ENCODE data around the gene MIPOL1. TPM values are rescaled to one million over a fixed set of nuclear protein-coding genes. Genes with fewer than 3 reads are reported as not detected.

The MIPOL1 gene
- total and polyA plus RNA-seq, 5 donors from 2014 or later: not detected

DNA sequence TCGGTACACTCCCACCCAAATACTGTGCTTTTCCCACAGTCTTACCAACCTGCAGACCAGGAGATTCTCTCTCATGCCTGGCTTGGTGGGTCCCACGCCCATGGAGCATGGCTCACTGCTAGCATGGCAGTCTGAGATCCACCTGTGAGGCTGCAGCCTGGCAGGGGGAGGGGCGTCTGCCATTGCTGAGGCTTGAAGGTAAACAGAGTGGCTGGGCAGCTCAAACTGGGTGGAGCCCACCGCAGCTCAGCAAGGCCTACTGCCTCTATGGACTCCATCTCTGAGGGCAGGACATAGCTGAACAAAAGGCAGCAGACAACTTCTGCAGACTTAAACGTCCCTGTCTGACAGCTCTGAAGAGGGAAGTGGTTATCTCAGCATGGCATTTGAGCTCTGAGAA lies 304.1 kb downstream of the MIPOL1 start:
- Histone ChIP-seq H3K27ac (ENCODE audit: insufficient read depth, low read length, poor library complexity, severe bottlenecking) (no peak overlapping the region), H3K36me3 (ENCODE audit: control insufficient read depth, insufficient read depth, low read length) (no peaks in the 10 kb centered on the region), H3K4me1 (ENCODE audit: control insufficient read depth, insufficient read depth, low read length, poor library complexity, severe bottlenecking) (no peaks in the 10 kb centered on the region), H3K27me3 (ENCODE audit: control insufficient read depth, insufficient read depth, low read length) (no peaks in the 10 kb centered on the region), H3K4me3 (ENCODE audit: low read depth, low read length) (no peak overlapping the region), H3K9me3 (ENCODE audit: control insufficient read depth in 2 of 2, low read length in 2 of 2) (no peaks in the 10 kb centered on the region)
- no peaks in the 10 kb centered on the region for H3K36me3 Mint-ChIP-seq
- no peak for ATAC-seq (ENCODE audit: low read depth in 2 of 2)
- H3K9me3 Mint-ChIP-seq: peaks cover 3 to 12% (median 7%) of the 10 kb centered on the region in 7 donors
- no peak overlapping the region for H3K4me3 Mint-ChIP-seq
- DNase-seq: no peak
- no peaks in the 10 kb centered on the region for H3K4me1 Mint-ChIP-seq
- peak overlapping the region in 1 of 3 donors; percentile 38 for H3K27ac Mint-ChIP-seq
- H3K27me3 Mint-ChIP-seq: no peaks in the 10 kb centered on the region

GRCh38 chr14:37508503-37508902 lies 310.8 kb downstream of the MIPOL1 start:
- Histone ChIP-seq H3K27me3 (ENCODE audit: control insufficient read depth, insufficient read depth, low read length) (no peaks in the 10 kb centered on the region), H3K27ac (ENCODE audit: insufficient read depth, low read length, poor library complexity, severe bottlenecking) (no peak overlapping the region), H3K36me3 (ENCODE audit: control insufficient read depth, insufficient read depth, low read length) (no peaks in the 10 kb centered on the region), H3K4me1 (ENCODE audit: control insufficient read depth, insufficient read depth, low read length, poor library complexity, severe bottlenecking) (no peaks in the 10 kb centered on the region), H3K4me3 (ENCODE audit: low read depth, low read length) (no peak overlapping the region), H3K9me3 (ENCODE audit: control insufficient read depth in 2 of 2, low read length in 2 of 2) (no peaks in the 10 kb centered on the region)
- no peaks in the 10 kb centered on the region for H3K4me1 Mint-ChIP-seq
- H3K27ac Mint-ChIP-seq: peak overlapping the region in 1 of 3 donors; percentile 43
- no peaks in the 10 kb centered on the region for H3K27me3 Mint-ChIP-seq
- DNase-seq (no peak), ATAC-seq (ENCODE audit: low read depth in 2 of 2) (no peak)
- H3K4me3 Mint-ChIP-seq: no peak overlapping the region
- H3K9me3 Mint-ChIP-seq: peaks cover 1 to 20% (median 1%) of the 10 kb centered on the region in 7 donors
- H3K36me3 Mint-ChIP-seq: no peaks in the 10 kb centered on the region

- no peak overlapping the region for H3K27ac ChIP-seq (ENCODE audit: insufficient read depth, low read length, poor library complexity, severe bottlenecking)
- H3K27ac Mint-ChIP-seq: no peak overlapping the region
- H3K36me3 ChIP-seq (ENCODE audit: control insufficient read depth, insufficient read depth, low read length): no peaks in the 10 kb centered on the region
- DNase-seq: no peak
- no peak overlapping the region for H3K4me3 Mint-ChIP-seq
- H3K9me3 ChIP-seq (ENCODE audit: control insufficient read depth in 2 of 2, low read length in 2 of 2): no peaks in the 10 kb centered on the region
- no peak overlapping the region for H3K4me3 ChIP-seq (ENCODE audit: low read depth, low read length)
- no peaks in the 10 kb centered on the region for H3K4me1 ChIP-seq (ENCODE audit: control insufficient read depth, insufficient read depth, low read length, poor library complexity, severe bottlenecking)
- peaks cover 0 to 13% (median 2%) of the 10 kb centered on the region in 7 donors for H3K9me3 Mint-ChIP-seq
- H3K27me3 Mint-ChIP-seq: no peaks in the 10 kb centered on the region
- no peaks in the 10 kb centered on the region for H3K36me3 Mint-ChIP-seq
- no peaks in the 10 kb centered on the region for H3K27me3 ChIP-seq (ENCODE audit: control insufficient read depth, insufficient read depth, low read length)
- no peaks in the 10 kb centered on the region for H3K4me1 Mint-ChIP-seq
- ATAC-seq (ENCODE audit: low read depth in 2 of 2): no peak
Observed at GRCh38 chr14:37512173-37512572, 314.4 kb downstream of the MIPOL1 start.

- no peak for DNase-seq
- Histone ChIP-seq H3K27me3 (ENCODE audit: control insufficient read depth, insufficient read depth, low read length) (no peaks in the 10 kb centered on the region), H3K36me3 (ENCODE audit: control insufficient read depth, insufficient read depth, low read length) (no peaks in the 10 kb centered on the region), H3K4me3 (ENCODE audit: low read depth, low read length) (no peak overlapping the region), H3K27ac (ENCODE audit: insufficient read depth, low read length, poor library complexity, severe bottlenecking) (no peak overlapping the region), H3K9me3 (ENCODE audit: control insufficient read depth in 2 of 2, low read length in 2 of 2) (no peaks in the 10 kb centered on the region), H3K4me1 (ENCODE audit: control insufficient read depth, insufficient read depth, low read length, poor library complexity, severe bottlenecking) (no peaks in the 10 kb centered on the region)
- ATAC-seq (ENCODE audit: low read depth in 2 of 2): no peak
- Mint-ChIP-seq H3K27ac (no peak overlapping the region), H3K4me1 (no peaks in the 10 kb centered on the region), H3K9me3 (peaks cover 0 to 8% (median 0%) of the 10 kb centered on the region in 7 donors), H3K4me3 (no peak overlapping the region), H3K27me3 (no peaks in the 10 kb centered on the region), H3K36me3 (no peaks in the 10 kb centered on the region)
Observed at GRCh38 chr14:37515771-37516170, 318.0 kb downstream of the MIPOL1 start.

DNA sequence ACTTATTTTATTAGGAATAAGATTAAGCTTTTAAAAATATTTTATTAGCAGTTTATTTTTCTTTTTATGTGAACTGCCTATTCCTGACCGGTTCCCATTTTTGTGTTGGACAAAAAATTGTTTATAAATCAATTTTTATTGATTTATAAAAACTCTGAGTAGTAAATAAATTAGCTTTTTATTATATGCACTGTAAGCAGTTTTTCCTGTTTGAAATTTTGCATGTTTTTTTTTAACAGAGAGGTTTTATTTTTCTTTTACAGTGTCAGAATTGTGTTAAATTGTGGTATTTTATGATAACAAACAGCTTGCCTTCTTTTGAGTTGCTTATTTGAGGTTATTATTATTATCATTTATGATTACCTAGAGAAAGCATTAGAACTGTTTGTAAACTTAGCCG lies 329.3 kb downstream of the MIPOL1 start:
- H3K4me1 Mint-ChIP-seq: no peaks in the 10 kb centered on the region
- H3K27ac Mint-ChIP-seq: no peak overlapping the region

DNA sequence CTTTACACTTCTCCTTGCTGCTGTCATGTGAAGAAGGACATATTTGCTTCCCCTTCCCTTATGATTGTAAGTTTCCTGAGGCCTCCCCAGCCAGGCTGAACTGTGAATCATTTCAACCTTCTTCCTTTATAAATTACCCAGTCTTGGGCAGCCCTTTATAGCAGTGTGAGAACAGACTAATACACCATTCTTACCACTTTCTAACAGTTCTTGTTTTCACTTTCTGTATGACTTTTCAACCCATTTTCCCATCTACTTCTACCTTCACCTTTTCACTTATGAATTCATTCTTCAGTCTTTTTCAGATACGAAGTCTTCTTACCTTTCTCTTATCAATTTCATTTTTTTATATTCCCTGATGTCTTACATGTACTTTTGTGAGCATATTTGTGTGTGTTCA lies 342.3 kb downstream of the MIPOL1 start:
- H3K9me3 ChIP-seq (ENCODE audit: control insufficient read depth in 2 of 2, low read length in 2 of 2): no peaks in the 10 kb centered on the region
- no peaks in the 10 kb centered on the region for H3K36me3 Mint-ChIP-seq
- H3K4me3 ChIP-seq (ENCODE audit: low read depth, low read length): no peak overlapping the region
- ATAC-seq (ENCODE audit: low read depth in 2 of 2) (no peak), DNase-seq (no peak)
- H3K36me3 ChIP-seq (ENCODE audit: control insufficient read depth, insufficient read depth, low read length): no peaks in the 10 kb centered on the region
- H3K27me3 Mint-ChIP-seq: no peaks in the 10 kb centered on the region
- no peaks in the 10 kb centered on the region for H3K27me3 ChIP-seq (ENCODE audit: control insufficient read depth, insufficient read depth, low read length)
- no peak overlapping the region for H3K27ac ChIP-seq (ENCODE audit: insufficient read depth, low read length, poor library complexity, severe bottlenecking)
- H3K4me1 Mint-ChIP-seq: no peaks in the 10 kb centered on the region
- no peaks in the 10 kb centered on the region for H3K4me1 ChIP-seq (ENCODE audit: control insufficient read depth, insufficient read depth, low read length, poor library complexity, severe bottlenecking)
- no peak overlapping the region for H3K27ac Mint-ChIP-seq
- no peak overlapping the region for H3K4me3 Mint-ChIP-seq
- H3K9me3 Mint-ChIP-seq: peaks cover 0 to 5% (median 0%) of the 10 kb centered on the region in 7 donors

More for the DNA sequence above, 329.3 kb downstream of the MIPOL1 start:
- Mint-ChIP-seq H3K36me3 (no peaks in the 10 kb centered on the region), H3K27me3 (no peaks in the 10 kb centered on the region), H3K4me3 (no peak overlapping the region), H3K9me3 (peaks cover 0 to 7% (median 4%) of the 10 kb centered on the region in 7 donors)
- no peaks in the 10 kb centered on the region for H3K27me3 ChIP-seq (ENCODE audit: control insufficient read depth, insufficient read depth, low read length)
- no peaks in the 10 kb centered on the region for H3K36me3 ChIP-seq (ENCODE audit: control insufficient read depth, insufficient read depth, low read length)
- no peaks in the 10 kb centered on the region for H3K9me3 ChIP-seq (ENCODE audit: control insufficient read depth in 2 of 2, low read length in 2 of 2)
- H3K27ac ChIP-seq (ENCODE audit: insufficient read depth, low read length, poor library complexity, severe bottlenecking): no peak overlapping the region
- no peak for DNase-seq
- no peak overlapping the region for H3K4me3 ChIP-seq (ENCODE audit: low read depth, low read length)
- ATAC-seq (ENCODE audit: low read depth in 2 of 2): no peak
- no peaks in the 10 kb centered on the region for H3K4me1 ChIP-seq (ENCODE audit: control insufficient read depth, insufficient read depth, low read length, poor library complexity, severe bottlenecking)

DNA sequence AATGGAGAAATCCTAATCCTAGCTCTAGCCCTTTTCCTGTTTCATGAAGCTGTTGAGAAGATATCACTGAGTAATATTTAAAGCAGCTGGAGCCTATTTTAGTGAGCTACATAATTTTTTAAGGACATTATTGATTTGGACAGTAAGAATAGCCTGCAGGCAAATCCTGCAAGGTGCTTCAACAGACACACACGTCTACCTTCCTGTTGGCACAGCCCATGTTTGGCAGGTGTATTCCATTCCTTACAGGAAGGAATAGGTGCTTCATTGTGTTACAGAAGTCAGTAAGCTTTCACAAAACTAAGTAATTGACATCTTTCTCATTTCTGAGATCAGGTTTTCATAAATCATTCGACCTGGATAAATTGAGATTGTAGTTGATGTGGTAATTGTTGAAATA lies 346.7 kb downstream of the MIPOL1 start:
- DNase-seq (no peak), ATAC-seq (ENCODE audit: low read depth in 2 of 2) (no peak)
- peaks cover 0 to 2% (median 0%) of the 10 kb centered on the region in 7 donors for H3K9me3 Mint-ChIP-seq
- Histone ChIP-seq H3K36me3 (ENCODE audit: control insufficient read depth, insufficient read depth, low read length) (no peaks in the 10 kb centered on the region), H3K4me3 (ENCODE audit: low read depth, low read length) (no peak overlapping the region), H3K27me3 (ENCODE audit: control insufficient read depth, insufficient read depth, low read length) (no peaks in the 10 kb centered on the region), H3K9me3 (ENCODE audit: control insufficient read depth in 2 of 2, low read length in 2 of 2) (no peaks in the 10 kb centered on the region), H3K27ac (ENCODE audit: insufficient read depth, low read length, poor library complexity, severe bottlenecking) (no peak overlapping the region), H3K4me1 (ENCODE audit: control insufficient read depth, insufficient read depth, low read length, poor library complexity, severe bottlenecking) (no peaks in the 10 kb centered on the region)
- H3K36me3 Mint-ChIP-seq: no peaks in the 10 kb centered on the region
- H3K27ac Mint-ChIP-seq: no peak overlapping the region
- no peak overlapping the region for H3K4me3 Mint-ChIP-seq
- no peaks in the 10 kb centered on the region for H3K4me1 Mint-ChIP-seq
- H3K27me3 Mint-ChIP-seq: no peaks in the 10 kb centered on the region

GRCh38 chr14:37545174-37545573 lies 347.4 kb downstream of the MIPOL1 start:
- Histone ChIP-seq H3K36me3 (ENCODE audit: control insufficient read depth, insufficient read depth, low read length) (no peaks in the 10 kb centered on the region), H3K27me3 (ENCODE audit: control insufficient read depth, insufficient read depth, low read length) (no peaks in the 10 kb centered on the region), H3K27ac (ENCODE audit: insufficient read depth, low read length, poor library complexity, severe bottlenecking) (no peak overlapping the region), H3K4me3 (ENCODE audit: low read depth, low read length) (no peak overlapping the region), H3K4me1 (ENCODE audit: control insufficient read depth, insufficient read depth, low read length, poor library complexity, severe bottlenecking) (no peaks in the 10 kb centered on the region), H3K9me3 (ENCODE audit: control insufficient read depth in 2 of 2, low read length in 2 of 2) (no peaks in the 10 kb centered on the region)
- Mint-ChIP-seq H3K27me3 (no peaks in the 10 kb centered on the region), H3K9me3 (peaks cover 0 to 2% (median 0%) of the 10 kb centered on the region in 7 donors), H3K27ac (no peak overlapping the region), H3K4me1 (no peaks in the 10 kb centered on the region), H3K4me3 (no peak overlapping the region), H3K36me3 (no peaks in the 10 kb centered on the region)
- no peak for DNase-seq
- no peak for ATAC-seq (ENCODE audit: low read depth in 2 of 2)
